ENCODE measurements around the gene DDX6. TPM values are rescaled to one million over a fixed set of nuclear protein-coding genes. Genes with fewer than 3 reads are reported as not detected.
"Not testable (repeated sequence)": the region's sequence is repeated elsewhere in the genome, so short reads cannot be mapped to it uniquely, and the experiment has no call there.

DDX6 gene
- total and polyA plus RNA-seq, 9 donors: 56.4 to 91.4 (median 72.9) TPM

DNA sequence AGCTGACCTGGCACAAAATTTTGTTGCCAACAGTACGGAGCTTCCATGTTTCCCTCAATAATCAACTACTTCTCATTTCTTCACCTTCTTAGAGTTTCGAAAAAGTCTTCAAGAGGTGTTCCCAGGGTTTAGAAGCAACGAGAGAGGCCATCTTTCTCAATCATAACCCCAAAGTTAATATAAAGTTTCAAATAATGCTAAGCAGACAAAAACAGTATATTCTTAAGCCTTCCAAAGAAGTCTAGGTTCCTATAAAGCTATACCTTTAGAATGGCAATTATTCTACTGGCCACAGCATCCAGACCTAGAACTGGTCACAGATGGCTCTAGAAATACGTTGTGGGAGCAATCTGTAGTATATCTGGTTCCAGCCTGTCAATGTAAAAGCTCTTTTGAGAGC lies 16.9 kb downstream of the DDX6 start:
- Histone ChIP-seq H3K27ac (ENCODE audit: low read length) (no peak overlapping the region), H3K4me3 (ENCODE audit: low read length) (no peak overlapping the region), H3K36me3 (ENCODE audit: control insufficient read depth, insufficient read depth, low read length) (peaks cover 52% of the 10 kb centered on the region), H3K27me3 (ENCODE audit: control insufficient read depth, insufficient read depth, low read length) (no peaks in the 10 kb centered on the region), H3K4me1 (ENCODE audit: control insufficient read depth, insufficient read depth, low read length) (no peaks in the 10 kb centered on the region), H3K9me3 (replicated peaks; ENCODE audit: control insufficient read depth, low read depth, low read length) (no peaks in the 10 kb centered on the region)
- 80% methylated on average over 1 of the region's 4 CpGs for WGBS (ENCODE audit: insufficient coverage)
- DNase-seq: no peak

DNA sequence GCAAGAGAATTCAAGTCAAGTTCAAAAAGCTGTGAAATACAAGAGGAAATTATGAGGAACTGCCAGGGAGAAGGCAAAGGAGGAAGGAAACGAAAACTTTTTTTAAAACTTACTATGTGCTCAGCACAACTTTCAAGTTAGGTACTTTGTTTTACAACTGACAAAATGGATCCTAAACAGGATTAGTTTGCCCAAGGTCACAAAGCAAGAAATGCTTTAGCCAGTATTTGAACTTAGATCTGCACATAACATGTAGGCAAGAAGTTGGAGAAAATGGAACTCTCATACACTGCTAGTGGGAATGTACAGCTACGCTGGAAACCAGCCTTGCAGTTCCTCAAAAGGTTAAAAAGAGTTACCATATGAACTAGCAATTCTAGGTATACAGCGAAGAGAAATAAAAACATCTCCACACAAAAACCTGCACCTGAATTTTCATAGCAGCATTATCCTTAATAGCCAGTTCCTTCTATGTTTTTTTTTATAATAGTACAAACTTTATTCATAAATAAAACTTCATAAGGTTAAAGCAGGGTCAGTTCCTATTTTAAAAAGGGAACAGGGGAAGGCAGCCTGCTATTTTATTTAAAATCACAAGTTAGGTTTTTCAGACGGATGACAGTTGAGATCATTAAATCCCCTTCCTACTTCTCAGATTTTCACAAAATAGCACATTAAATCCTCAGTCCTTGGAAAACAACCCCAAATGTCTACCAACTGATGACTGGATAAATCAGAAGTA lies 19.2 kb downstream of the DDX6 start:
- Histone ChIP-seq H3K9me3 (replicated peaks; ENCODE audit: control insufficient read depth, low read depth, low read length) (no peaks in the 10 kb centered on the region), H3K4me1 (ENCODE audit: control insufficient read depth, insufficient read depth, low read length) (no peaks in the 10 kb centered on the region), H3K27ac (ENCODE audit: low read length) (peak overlapping the region; percentile 16), H3K36me3 (ENCODE audit: control insufficient read depth, insufficient read depth, low read length) (peaks cover 33% of the 10 kb centered on the region), H3K27me3 (ENCODE audit: control insufficient read depth, insufficient read depth, low read length) (no peaks in the 10 kb centered on the region), H3K4me3 (ENCODE audit: low read length) (no peak overlapping the region)
- WGBS (ENCODE audit: insufficient coverage): no CpG with 5 or more reads among the region's 4 CpGs
- DNase-seq: peak; percentile 28

- WGBS (ENCODE audit: insufficient coverage): no CpG with 5 or more reads among the region's 3 CpGs
- no peak for DNase-seq
- Histone ChIP-seq H3K9me3 (replicated peaks; ENCODE audit: control insufficient read depth, low read depth, low read length) (no peaks in the 10 kb centered on the region), H3K27me3 (ENCODE audit: control insufficient read depth, insufficient read depth, low read length) (no peaks in the 10 kb centered on the region), H3K36me3 (ENCODE audit: control insufficient read depth, insufficient read depth, low read length) (peaks cover 27% of the 10 kb centered on the region), H3K4me3 (ENCODE audit: low read length) (no peak overlapping the region), H3K4me1 (ENCODE audit: control insufficient read depth, insufficient read depth, low read length) (no peaks in the 10 kb centered on the region), H3K27ac (ENCODE audit: low read length) (no peak overlapping the region)
Measured at GRCh38 chr11:118768690-118769089, 22.3 kb downstream of the DDX6 start.

DNA sequence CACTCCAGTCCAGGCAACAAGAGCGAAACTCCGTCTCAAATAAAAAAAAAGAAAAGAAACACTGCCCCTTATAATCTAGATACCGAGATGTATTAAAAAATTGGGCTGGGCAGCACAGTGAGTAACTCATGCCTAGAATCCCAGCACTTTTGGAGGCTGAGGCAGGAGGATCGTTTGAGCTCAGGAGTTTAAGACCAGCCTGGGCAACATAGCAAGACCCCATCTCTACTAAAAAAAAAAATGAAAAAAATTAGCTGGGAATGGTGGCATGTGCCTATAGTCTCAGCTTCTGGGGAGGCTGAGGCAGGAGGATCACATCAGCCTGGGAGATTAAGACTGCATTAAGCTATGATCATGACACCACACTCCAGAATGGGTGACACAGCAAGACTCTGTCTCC lies 24.9 kb downstream of the DDX6 start:
- Histone ChIP-seq H3K27me3 (ENCODE audit: control insufficient read depth, insufficient read depth, low read length) (no peaks in the 10 kb centered on the region), H3K36me3 (ENCODE audit: control insufficient read depth, insufficient read depth, low read length) (peaks cover 29% of the 10 kb centered on the region), H3K9me3 (replicated peaks; ENCODE audit: control insufficient read depth, low read depth, low read length) (no peaks in the 10 kb centered on the region), H3K4me1 (ENCODE audit: control insufficient read depth, insufficient read depth, low read length) (no peaks in the 10 kb centered on the region), H3K27ac (ENCODE audit: low read length) (no peak overlapping the region), H3K4me3 (ENCODE audit: low read length) (no peak overlapping the region)
- no peak for DNase-seq
- no CpG with 5 or more reads among the region's 4 CpGs for WGBS (ENCODE audit: insufficient coverage)

DNA sequence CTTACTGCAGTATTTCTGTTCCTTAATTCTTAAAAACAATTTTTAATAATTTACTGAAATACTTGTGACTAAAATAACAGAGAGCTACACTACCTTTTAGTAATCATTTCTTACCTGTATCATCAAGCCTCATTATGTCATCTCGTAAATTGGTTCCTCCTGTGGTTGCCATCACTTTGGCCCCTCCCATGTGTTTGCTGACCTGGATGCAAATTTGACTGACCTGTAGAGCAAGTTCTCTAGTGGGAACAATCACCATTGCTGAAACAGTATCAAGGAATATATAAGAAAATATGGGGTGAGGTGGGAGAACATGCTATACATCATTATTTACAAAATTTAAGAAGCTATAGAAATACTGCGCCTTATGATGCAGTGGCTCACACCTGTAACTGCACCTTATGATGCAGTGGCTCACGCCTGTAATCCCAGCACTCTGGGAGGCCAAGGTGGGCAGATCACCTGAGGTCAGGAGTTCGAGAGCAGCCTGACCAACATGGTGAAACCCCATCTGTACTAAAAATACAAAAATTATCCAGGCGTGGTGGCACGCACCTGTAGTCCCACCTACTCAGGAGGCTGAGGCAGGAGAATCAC lies 25.8 kb downstream of the DDX6 start:
- not testable (repeated sequence) for H3K4me1 ChIP-seq (ENCODE audit: control insufficient read depth, insufficient read depth, low read length); H3K27me3 ChIP-seq (ENCODE audit: control insufficient read depth, insufficient read depth, low read length); H3K9me3 ChIP-seq (replicated peaks; ENCODE audit: control insufficient read depth, low read depth, low read length); DNase-seq; H3K4me3 ChIP-seq (ENCODE audit: low read length); H3K27ac ChIP-seq (ENCODE audit: low read length)
- peaks cover 36% of the 10 kb centered on the region for H3K36me3 ChIP-seq (ENCODE audit: control insufficient read depth, insufficient read depth, low read length)
- 95% methylated on average over 2 of the region's 6 CpGs for WGBS (ENCODE audit: insufficient coverage)

- Histone ChIP-seq H3K27ac (ENCODE audit: low read length) (no peak overlapping the region), H3K27me3 (ENCODE audit: control insufficient read depth, insufficient read depth, low read length) (no peaks in the 10 kb centered on the region), H3K9me3 (replicated peaks; ENCODE audit: control insufficient read depth, low read depth, low read length) (no peaks in the 10 kb centered on the region), H3K36me3 (ENCODE audit: control insufficient read depth, insufficient read depth, low read length) (peaks cover 45% of the 10 kb centered on the region), H3K4me1 (ENCODE audit: control insufficient read depth, insufficient read depth, low read length) (no peaks in the 10 kb centered on the region), H3K4me3 (ENCODE audit: low read length) (no peak overlapping the region)
- no CpG with 5 or more reads among the region's 2 CpGs for WGBS (ENCODE audit: insufficient coverage)
- DNase-seq: peak; percentile 56
Measured at GRCh38 chr11:118763041-118763440, 27.9 kb downstream of the DDX6 start.

- not testable (repeated sequence) for H3K27ac ChIP-seq (ENCODE audit: low read length); H3K9me3 ChIP-seq (replicated peaks; ENCODE audit: control insufficient read depth, low read depth, low read length); H3K4me1 ChIP-seq (ENCODE audit: control insufficient read depth, insufficient read depth, low read length); H3K4me3 ChIP-seq (ENCODE audit: low read length); H3K27me3 ChIP-seq (ENCODE audit: control insufficient read depth, insufficient read depth, low read length); DNase-seq
- peaks cover 48% of the 10 kb centered on the region for H3K36me3 ChIP-seq (ENCODE audit: control insufficient read depth, insufficient read depth, low read length)
- whole genome bisulfite sequencing (ENCODE audit: insufficient coverage): no CpG with 5 or more reads among the region's 10 CpGs
Measured at GRCh38 chr11:118761981-118762380, 29.0 kb downstream of the DDX6 start.

DNA sequence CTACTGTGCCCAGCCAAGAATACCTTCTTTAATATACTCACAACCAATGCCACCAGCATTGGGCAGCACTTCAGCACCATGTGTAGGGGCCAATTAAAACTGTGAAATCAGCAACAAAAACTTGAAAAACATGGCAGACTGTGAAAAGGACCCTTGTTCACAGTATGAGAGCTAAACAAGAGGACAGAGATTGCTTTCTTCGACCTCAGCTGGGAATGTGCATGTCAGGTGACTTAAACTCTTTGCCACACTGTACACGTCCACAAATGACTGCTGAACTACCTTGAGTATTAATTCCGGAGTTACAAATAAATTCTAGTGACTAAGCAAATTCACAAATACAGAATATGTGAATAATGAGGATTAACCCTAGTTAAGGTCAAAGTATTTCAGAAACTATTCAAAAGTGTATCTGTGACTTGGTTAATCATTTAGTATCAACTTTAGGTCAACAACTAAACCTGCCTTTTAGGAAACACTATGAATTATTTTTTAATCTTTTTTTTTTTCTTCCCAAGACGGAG lies 33.0 kb downstream of the DDX6 start:
- no peaks in the 10 kb centered on the region for H3K9me3 ChIP-seq (replicated peaks; ENCODE audit: control insufficient read depth, low read depth, low read length)
- DNase-seq: no peak
- H3K4me3 ChIP-seq (ENCODE audit: low read length): no peak overlapping the region
- H3K36me3 ChIP-seq (ENCODE audit: control insufficient read depth, insufficient read depth, low read length): peaks cover 57% of the 10 kb centered on the region
- 100% methylated on average over 1 of the region's 4 CpGs for WGBS (ENCODE audit: insufficient coverage)
- H3K4me1 ChIP-seq (ENCODE audit: control insufficient read depth, insufficient read depth, low read length): no peaks in the 10 kb centered on the region
- H3K27me3 ChIP-seq (ENCODE audit: control insufficient read depth, insufficient read depth, low read length): no peaks in the 10 kb centered on the region
- no peak overlapping the region for H3K27ac ChIP-seq (ENCODE audit: low read length)

DNA sequence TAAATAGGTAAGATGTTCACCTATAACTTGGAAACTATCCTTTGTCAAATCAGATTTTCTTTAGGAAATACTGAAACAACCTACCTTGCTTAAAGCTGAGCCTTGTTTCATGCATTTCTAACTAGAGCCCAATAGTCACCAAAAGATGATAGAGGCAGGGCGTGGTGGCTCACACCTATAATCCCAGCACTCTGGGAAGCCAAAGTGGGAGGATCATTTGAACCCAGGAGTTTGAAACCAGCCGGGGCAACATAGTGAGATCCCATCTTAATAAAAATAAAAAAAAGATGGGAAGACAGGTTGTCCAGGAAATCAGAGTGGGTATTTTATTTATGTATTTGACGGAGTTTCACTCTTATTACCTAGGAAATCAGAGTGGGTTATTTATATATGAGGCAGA lies 38.3 kb downstream of the DDX6 start:
- H3K36me3 ChIP-seq (ENCODE audit: control insufficient read depth, insufficient read depth, low read length): peaks cover 64% of the 10 kb centered on the region
- WGBS (ENCODE audit: insufficient coverage): no CpG with 5 or more reads among the region's 3 CpGs

GRCh38 chr11:118749429-118749828 lies 41.5 kb downstream of the DDX6 start:
- no peaks in the 10 kb centered on the region for H3K27me3 ChIP-seq (ENCODE audit: control insufficient read depth, insufficient read depth, low read length)
- no peak overlapping the region for H3K4me3 ChIP-seq (ENCODE audit: low read length)
- no peak overlapping the region for H3K27ac ChIP-seq (ENCODE audit: low read length)
- no peaks in the 10 kb centered on the region for H3K9me3 ChIP-seq (replicated peaks; ENCODE audit: control insufficient read depth, low read depth, low read length)
- no CpG with 5 or more reads among the region's 6 CpGs for WGBS (ENCODE audit: insufficient coverage)
- DNase-seq: peak; percentile 19
- peaks cover 47% of the 10 kb centered on the region for H3K36me3 ChIP-seq (ENCODE audit: control insufficient read depth, insufficient read depth, low read length)
- no peaks in the 10 kb centered on the region for H3K4me1 ChIP-seq (ENCODE audit: control insufficient read depth, insufficient read depth, low read length)

More for the DNA sequence above, 38.3 kb downstream of the DDX6 start:
- H3K4me1 ChIP-seq (ENCODE audit: control insufficient read depth, insufficient read depth, low read length): no peaks in the 10 kb centered on the region
- no peaks in the 10 kb centered on the region for H3K9me3 ChIP-seq (replicated peaks; ENCODE audit: control insufficient read depth, low read depth, low read length)
- no peak overlapping the region for H3K4me3 ChIP-seq (ENCODE audit: low read length)
- no peak for DNase-seq
- no peaks in the 10 kb centered on the region for H3K27me3 ChIP-seq (ENCODE audit: control insufficient read depth, insufficient read depth, low read length)
- no peak overlapping the region for H3K27ac ChIP-seq (ENCODE audit: low read length)
